Mucosa of gallbladder (tissue), 1 donor: Measurements from ENCODE around the gene FHIT. TPM values are rescaled to one million over a fixed set of nuclear protein-coding genes. Genes with fewer than 3 reads are reported as not detected.

Experiments used
- DNase-seq: peaks from one replicate; pipeline ENCODE4 v3.0.0-alpha.2; 2020; ENCODE audit warnings: low spot score
- total RNA-seq: library from RNA; stranded (reverse); gene quantifications from one replicate; pipeline ENCODE4 v1.2.1, GENCODE V29; 2021
- donor health status: DM: no; HTN: no; CAD: no.

The FHIT gene
- 38.6 TPM for total RNA-seq

DNA sequence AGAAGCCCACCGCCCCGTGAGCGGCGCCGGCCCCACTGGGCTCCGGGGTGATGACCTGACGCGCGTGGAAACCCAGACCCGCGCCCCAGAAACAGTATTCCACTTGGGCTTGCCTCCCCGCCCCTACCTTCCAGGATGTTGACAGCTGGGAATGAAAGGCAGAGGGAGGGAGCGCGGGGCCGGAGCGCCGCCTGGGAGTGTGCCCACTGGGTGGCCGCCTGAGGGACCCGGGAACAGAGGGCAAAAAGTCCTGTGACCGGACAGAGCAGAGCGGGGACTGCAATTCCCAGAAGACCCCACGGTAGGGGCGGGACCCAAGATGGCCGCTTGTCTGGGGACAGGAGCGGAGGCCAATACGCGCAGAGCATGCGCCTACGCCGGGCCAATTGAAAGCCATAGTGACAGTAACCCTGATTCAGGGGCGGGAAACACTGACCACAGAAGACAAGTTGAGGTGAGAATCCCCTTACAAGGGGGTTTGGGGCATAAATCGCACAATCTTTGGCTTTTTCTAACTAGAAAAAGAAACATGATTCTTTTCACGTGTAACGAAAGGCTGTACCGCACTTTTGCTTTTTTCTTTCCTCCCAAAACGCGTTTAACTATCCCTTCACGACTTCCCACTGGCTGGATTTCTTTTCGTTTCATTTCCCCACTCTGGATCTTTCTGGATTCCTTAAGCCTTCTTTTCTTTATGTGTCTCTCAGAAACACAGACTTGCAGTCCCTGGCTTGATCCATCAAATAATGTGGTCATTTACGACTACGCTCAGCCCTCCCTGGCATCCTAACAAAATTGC is at the start of gene FHIT:
Gene FHIT, minus strand, starts transcription at position 279 of the 799 bp plus-strand sequence.
- peak; percentile 95 for DNase-seq

DNA sequence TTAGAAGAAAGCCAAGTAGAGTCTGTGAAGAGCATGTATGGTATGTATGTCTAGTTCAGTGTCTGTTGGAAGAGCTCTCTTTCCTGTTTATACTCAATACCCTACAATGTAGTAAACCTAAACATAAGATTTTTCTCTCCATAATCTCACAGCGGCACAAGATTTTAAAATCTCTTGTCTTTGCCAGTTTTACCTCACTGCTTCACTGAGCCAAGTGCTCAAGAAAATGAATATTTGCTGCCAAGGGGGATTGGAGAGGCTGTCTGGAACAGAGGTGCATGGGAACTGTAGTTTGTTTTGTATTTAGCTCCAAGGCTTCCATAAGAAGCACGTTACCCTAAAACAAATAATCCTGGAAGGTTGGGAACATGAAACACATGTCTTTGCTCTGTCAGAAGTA is 49.5 kb upstream of the FHIT start:
- DNase-seq, result no peak

GRCh38 chr3:61300006-61300380 is 48.7 kb upstream of the FHIT start:
- DNase-seq, result no peak

GRCh38 chr3:61299343-61300005 is 48.2 kb upstream of the FHIT start:
- DNase-seq, result no peak

- no peak for DNase-seq
These were observed 46.6 kb upstream of the FHIT start for GRCh38 chr3:61297821-61298220.

- DNase-seq, result no peak
These were observed 37.2 kb upstream of the FHIT start for GRCh38 chr3:61288446-61288845.

GRCh38 chr3:61283876-61284275 is 32.6 kb upstream of the FHIT start:
- no peak for DNase-seq

DNA sequence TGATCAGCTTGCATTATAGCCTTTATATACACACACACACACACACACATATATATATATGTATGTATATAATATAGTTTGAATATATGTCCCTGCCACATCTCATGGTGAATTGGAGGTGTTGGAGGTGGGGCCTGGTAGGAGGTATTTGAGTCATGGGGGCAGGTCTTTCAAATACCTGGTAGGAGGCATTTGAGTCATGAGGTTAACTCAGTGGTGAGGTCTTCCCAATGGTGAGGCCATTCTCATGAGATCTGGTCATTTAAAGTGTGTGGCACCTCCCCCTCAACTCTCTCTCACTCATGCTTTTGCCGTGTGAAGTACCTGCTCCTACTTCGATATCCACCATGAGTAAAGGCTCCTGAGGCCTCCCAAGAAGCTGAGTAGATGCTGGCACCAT is 27.5 kb upstream of the FHIT start:
- DNase-seq, result no peak

DNA sequence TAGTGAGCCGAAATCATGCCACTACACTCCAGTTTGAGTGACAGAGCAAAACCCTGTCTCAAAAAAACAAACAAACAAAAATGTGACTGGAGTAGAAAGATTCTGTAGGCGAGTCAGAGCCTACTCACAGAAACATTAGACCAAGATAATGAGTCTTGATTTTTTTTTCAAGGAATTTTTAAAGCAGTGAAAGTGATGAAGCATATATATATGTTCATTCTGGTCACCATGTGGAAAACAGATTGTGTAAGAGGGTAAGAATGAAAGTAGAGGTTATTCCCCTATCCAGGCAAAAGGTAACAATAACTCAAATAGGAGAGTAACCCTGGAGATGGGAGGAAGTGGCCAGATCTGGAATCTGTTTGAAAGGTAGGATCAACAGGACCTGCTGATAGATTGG is 26.2 kb upstream of the FHIT start:
- DNase-seq, result no peak

DNA sequence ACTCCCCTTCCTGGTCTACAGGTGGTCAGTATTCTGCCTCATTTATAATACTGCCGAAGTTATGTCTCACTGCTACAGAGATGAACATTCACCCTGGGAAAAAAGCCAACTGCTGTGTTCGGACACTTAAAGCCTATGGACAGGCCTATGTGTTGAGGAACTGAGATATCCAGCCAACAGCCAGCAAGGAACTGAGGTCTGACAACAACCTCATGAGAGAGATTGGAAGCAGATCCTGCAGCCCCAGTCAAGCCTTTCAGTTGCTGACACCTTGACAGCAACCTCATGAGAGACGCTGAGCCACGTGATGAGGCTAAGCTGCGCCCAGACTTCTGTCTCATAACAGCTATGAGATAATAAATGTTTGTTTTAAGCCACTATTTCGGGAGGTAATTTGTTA is 18.2 kb upstream of the FHIT start:
- DNase-seq, result no peak

DNA sequence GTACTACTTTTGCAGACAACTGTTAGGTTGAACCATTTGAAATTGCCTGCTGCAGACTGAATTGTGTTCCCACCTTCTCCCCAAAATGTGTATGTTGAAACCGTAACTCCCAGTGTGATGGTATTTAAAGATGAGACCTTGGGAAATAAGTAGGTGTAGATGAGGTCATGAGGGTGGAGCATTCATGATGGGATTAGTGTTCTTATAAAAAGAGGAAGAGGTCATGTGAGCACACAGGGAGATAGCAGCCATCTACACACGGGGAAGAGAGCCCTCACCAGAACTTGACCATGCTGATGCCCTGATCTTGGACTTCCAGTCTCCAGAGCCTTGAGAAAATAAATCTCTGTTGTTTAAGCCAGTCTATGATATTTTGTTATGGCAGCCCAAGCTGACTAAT is 17.4 kb upstream of the FHIT start:
- DNase-seq, result no peak

GRCh38 chr3:61264281-61264680 is 13.0 kb upstream of the FHIT start:
- DNase-seq, result no peak

- no peak for DNase-seq
These were observed 5.9 kb upstream of the FHIT start for GRCh38 chr3:61257148-61257547.

- DNase-seq, result no peak
These were observed 2.5 kb upstream of the FHIT start for GRCh38 chr3:61253756-61254155.

DNA sequence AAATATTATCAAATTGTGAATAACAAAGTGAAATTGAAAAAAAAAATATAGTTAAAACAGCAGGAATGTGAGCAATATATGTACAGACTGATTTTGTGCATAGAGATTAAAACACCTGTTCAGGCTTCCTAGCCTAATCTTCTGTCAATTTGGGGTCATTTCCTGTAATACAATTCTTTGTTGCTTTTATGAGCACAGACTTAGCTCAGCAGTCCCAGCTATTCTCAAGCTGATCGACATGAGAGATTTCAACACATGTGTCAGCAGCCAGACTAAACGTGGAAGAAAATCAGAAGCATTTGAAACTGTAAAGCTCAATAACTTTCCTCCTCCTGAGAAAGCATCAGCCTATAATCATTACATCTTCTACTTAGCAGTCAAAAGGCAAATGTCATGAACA is 1.6 kb upstream of the FHIT start:
- no peak for DNase-seq

DNA sequence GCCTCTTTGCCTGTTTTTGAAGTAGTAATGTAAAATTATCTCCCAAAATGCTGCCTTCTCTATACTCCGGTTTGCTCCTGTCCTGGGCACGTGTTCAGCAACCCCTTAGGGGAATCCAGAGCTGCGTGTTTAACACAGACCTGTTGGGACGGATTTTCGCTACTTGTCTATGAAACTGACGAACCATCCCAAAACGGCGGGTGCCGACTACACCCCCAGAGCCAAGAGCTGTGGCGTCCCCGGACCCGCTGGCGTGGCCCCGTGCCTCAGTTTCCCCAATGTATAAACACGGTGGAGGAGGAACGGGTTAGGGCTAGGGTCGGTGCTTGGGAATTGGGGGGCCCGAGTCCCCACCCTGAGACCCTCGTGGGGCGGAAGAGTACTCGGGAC is 473 bp downstream of the FHIT start:
- DNase-seq, result peak; percentile 19

DNA sequence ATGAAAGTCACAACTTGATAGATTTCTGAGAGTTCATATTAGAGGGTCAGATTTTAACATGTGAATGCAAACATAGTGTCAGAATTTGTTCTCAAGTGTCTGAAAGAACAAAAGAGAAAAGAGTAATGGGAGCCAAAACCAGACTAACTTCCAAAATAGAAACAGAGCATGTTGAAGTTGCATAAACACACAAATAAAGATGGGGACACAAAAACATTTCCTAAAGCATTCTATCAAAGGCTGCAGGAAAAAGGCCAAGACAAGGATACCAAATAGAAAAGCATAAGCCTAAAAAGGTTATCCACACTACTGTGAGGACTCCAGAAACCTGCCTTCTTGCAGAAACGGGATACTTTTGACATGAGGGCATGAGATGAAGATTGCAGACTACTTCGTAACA is 2.8 kb downstream of the FHIT start:
- DNase-seq, result no peak

DNA sequence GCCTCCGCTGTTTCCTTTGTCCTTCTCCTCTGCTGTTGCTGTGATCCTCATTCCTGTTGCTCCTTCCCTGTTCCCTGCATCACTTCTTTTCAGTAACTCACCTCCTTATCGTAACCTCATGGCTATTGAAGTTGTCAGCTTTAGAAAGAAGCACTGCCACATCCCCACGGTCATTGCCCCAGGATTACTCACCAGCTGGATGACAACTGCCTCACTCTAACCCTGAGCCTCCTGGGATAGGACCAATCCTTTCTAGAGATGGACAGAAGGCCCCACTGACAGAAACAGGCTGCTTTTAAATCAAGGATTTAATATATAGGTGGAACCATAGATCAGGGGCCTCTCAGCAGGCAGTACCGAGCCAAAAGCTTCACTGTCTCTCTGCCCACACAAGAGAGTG is 4.1 kb downstream of the FHIT start:
- no peak for DNase-seq

- DNase-seq, result no peak
These were observed 11.4 kb downstream of the FHIT start for GRCh38 chr3:61239871-61240270.

DNA sequence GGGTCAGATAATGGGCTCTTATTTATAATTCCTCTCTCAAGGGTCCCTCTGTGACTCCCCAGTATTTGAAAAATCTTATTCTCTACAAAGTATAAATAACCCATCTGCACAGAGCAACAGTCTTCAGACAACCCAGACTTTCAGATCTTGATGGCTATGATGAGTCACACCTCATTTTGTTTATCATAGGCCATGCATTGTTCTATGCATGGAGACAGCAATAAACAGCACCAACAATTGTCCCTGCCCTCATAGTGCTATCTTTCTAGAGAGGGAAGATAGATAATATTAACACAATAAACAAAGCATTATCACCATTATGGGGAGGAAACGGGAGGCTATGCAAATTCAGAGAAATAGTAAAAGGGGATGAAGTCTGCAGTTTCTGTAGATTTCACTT is 13.4 kb downstream of the FHIT start:
- DNase-seq, result no peak

DNA sequence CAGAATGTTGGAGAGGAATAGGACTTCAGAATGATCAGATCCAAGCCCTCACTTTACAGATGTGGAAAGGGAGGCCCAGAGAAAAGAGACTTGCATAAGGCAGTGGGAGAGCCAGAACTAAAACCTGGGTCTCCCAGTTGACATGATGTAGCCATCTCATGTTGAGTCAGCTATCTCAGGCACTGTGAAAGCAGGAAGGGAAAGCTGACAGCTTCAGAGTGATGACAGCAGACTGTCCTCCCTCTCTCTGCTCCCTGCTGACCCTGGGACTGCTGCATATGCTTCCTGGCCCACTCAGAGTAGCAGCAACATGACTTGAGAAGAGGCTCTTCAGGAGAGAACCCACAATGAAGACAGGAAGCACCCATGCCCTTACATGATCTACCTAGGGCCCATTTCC is 14.7 kb downstream of the FHIT start:
- no peak for DNase-seq

DNA sequence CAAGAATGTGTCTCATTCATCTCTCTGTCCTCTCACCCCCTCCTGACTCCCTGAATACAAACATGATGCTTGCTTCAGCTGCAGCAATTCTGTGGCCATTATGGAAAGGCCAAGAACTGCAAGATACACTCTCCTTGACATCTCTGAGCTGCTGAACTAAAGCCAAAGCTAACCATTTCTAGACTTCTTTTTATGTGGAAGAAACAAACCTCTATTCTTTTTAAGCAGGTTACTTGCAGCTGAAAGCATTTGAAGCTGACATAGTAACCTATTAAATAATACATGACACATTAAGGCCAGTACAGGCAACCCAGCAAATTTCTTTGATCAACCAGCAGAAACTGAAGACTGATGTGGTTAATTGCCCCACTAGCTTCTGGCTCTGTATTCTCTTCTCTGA is 17.5 kb downstream of the FHIT start:
- no peak for DNase-seq

DNA sequence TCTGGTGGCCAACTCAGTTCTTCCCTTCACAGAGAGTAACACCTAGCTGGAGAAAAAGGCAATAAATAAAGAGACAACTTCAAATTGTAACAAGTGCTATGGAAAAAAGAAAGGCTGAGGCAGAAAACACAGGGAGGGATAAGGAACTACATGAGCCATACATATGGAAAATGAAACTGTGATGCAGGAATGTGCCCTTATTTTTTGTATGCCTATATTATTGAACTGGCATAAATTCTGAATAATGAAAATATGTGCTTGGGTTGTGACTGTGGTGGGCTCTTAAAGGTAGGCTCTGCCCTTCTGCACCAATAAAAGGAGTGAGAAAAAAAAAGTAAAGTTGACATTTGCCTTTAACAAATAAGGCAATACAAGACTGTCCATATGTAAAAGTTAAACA is 19.6 kb downstream of the FHIT start:
- DNase-seq, result no peak

DNA sequence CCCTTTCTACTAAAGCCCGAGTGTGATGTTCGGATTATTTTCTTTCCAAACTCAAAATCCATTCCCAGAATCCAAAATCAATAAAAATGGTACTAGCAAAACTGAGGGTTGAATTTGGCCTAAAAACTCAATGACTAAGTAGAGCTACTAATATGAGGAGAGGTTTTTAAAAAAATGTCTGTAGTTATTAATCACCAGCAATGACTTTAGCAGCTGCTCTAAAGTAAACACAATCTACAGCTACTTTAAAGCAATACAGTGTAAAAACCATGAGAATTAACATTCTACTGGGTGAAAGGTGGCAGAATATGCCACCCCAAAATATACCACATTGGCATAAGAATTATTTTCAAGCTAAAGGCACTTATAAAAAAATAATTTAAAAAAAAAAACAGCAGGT is 23.5 kb downstream of the FHIT start:
- no peak for DNase-seq
